NB4 (cell line): ENCODE results near the gene ACSL6.

Source experiments
- CTCF ChIP-seq: IDR thresholded peaks from one replicate; pipeline ENCODE4 v1.5.1; 2012; ENCODE audit warnings: low read depth, low read length
- MAX ChIP-seq: IDR thresholded peaks from 2 replicates; pipeline ENCODE4 v1.6.1; 2011; ENCODE audit warnings: low read depth, low read length
- POLR2A ChIP-seq: IDR thresholded peaks from 2 replicates; pipeline ENCODE4 v1.6.1; 2011; ENCODE audit warnings: mild to moderate bottlenecking; ENCODE audit not compliant: insufficient read length; ENCODE audit errors: extremely low read depth

- TF ChIP-seq CTCF (no peak), POLR2A (no peak), MAX (no peak)
Measured at GRCh38 chr5:132054697-132055440, 43.4 kb upstream of the ACSL6 start.
